HepG2 (cell line): ENCODE measurements around the gene SKIDA1. TPM values are rescaled to one million over a fixed set of nuclear protein-coding genes. Genes with fewer than 3 reads are reported as not detected.

Source experiments
- ATAC-seq: fragments of 200-7000 bp; cut with Tn5 transposase; 3 replicates; pipeline ENCODE4 v1.9.1; 2020; ENCODE audit warnings: mild to moderate bottlenecking, moderate library complexity
- BruUV-seq: library from RNA; stranded (reverse); fragments of 400-500 nt; replicated peaks from 2 replicates; lab custom pipeline; 2021; lab: Mats Ljungman, UMichigan
- CTCF ChIA-PET: fragments of 300-600 bp; formaldehyde crosslinking; extraction: SDS; loops from one replicate; lab custom pipeline; 2021; ENCODE audit warnings: low total read pairs, inconsistent platforms, low intra/inter-chr PET ratio; lab: Yijun Ruan, JAX
- POLR2A ChIA-PET: fragments of 350-600 bp; sonication (Branson Sonifier 250); formaldehyde crosslinking; loops from one replicate; lab custom pipeline; 2020; ENCODE audit warnings: antibody characterized with exemption, inconsistent platforms; lab: Yijun Ruan, JAX
- DNase-seq: peaks from one replicate; pipeline ENCODE4 v3.0.0-alpha.2; 2015; ENCODE audit warnings: low spot score
- FAIRE-seq: peaks from 3 replicates; lab custom pipeline; 2011; peaks lifted over from hg19 to GRCh38; lab: Jason Lieb, UNC
- H2AFZ ChIP-seq: one replicate; pipeline ENCODE4 v1.6.1; 2011; ENCODE audit warnings: low read length, inconsistent platforms
- H3K27ac ChIP-seq: fragments of 300-600 bp; 3 replicates; pipeline ENCODE4 v1.8.0; 2011; ENCODE audit warnings: mixed run types, mild to moderate bottlenecking, mixed read lengths, low read length, inconsistent platforms; ENCODE audit not compliant: insufficient read depth; ENCODE audit errors: extremely low read length
- H3K27me3 ChIP-seq, 2 experiments: fragments of 200-600 bp in 1 of 2; 2 replicates in 1 of 2; 3 replicates in 1 of 2; pipeline versions ENCODE4 v1.6.0 to v1.8.0; 2011; ENCODE audit warnings: low read length in 2 of 2, mild to moderate bottlenecking in 2 of 2, moderate library complexity in 2 of 2, inconsistent platforms in 1 of 2; ENCODE audit not compliant: insufficient read depth in 2 of 2, control insufficient read depth in 1 of 2
- H3K36me3 ChIP-seq, 2 experiments: fragments of 200-600 bp in 1 of 2; replicated peaks in 1 of 2; 2 replicates in 1 of 2; 3 replicates in 1 of 2; pipeline versions ENCODE4 v1.5.1 to v1.8.0; 2011; ENCODE audit warnings: low read length in 2 of 2, inconsistent platforms in 1 of 2; ENCODE audit not compliant: insufficient read depth in 2 of 2, control insufficient read depth in 1 of 2
- H3K4me1 ChIP-seq: 2 replicates; pipeline ENCODE4 v1.5.1; 2012; ENCODE audit warnings: low read length, inconsistent platforms; ENCODE audit not compliant: insufficient read depth
- H3K4me2 ChIP-seq: 2 replicates; pipeline ENCODE4 v1.6.0; 2011; ENCODE audit warnings: low read depth, low read length, inconsistent platforms
- H3K4me3 ChIP-seq, 3 experiments: fragments of 200-600 bp in 1 of 3; sonication (generic), shearing (Covaris generic) in 1 of 3; replicated peaks in 1 of 3; 2 replicates each; pipeline ENCODE4 v1.5.1; 2011 to 2016; ENCODE audit warnings: low read length in 3 of 3, inconsistent platforms in 2 of 3, low read depth in 2 of 3, mild to moderate bottlenecking in 2 of 3, control low read depth in 1 of 3, mixed read lengths in 1 of 3; ENCODE audit not compliant: insufficient read depth in 1 of 3
- H3K79me2 ChIP-seq: one replicate; pipeline ENCODE4 v1.6.1; 2011; ENCODE audit warnings: low read length, inconsistent platforms; ENCODE audit not compliant: insufficient read depth
- H3K9ac ChIP-seq: 2 replicates; pipeline ENCODE4 v1.6.0; 2011; ENCODE audit warnings: mild to moderate bottlenecking, low read depth, low read length, inconsistent platforms; ENCODE audit not compliant: insufficient read depth
- H3K9me3 ChIP-seq: 2 replicates; pipeline ENCODE4 v1.5.1; 2012; ENCODE audit warnings: mild to moderate bottlenecking, low read length
- H4K20me1 ChIP-seq: 2 replicates; pipeline ENCODE4 v1.6.0; 2011; ENCODE audit warnings: inconsistent platforms, mild to moderate bottlenecking, low read length, moderate library complexity; ENCODE audit not compliant: insufficient read depth
- CSRNP1 ChIP-seq: sonication (generic); formaldehyde crosslinking; IDR thresholded peaks from 2 replicates; pipeline ENCODE4 v1.8.1; 2023; ENCODE audit warnings: mild to moderate bottlenecking, missing genetic modification reagents
- ESRRA ChIP-seq: sonication (generic); formaldehyde crosslinking; IDR thresholded peaks from 2 replicates; pipeline ENCODE4 v1.5.1; 2020; ENCODE audit warnings: mild to moderate bottlenecking, low read depth, missing genetic modification reagents
- HES4 ChIP-seq: sonication (generic); formaldehyde crosslinking; IDR thresholded peaks from 2 replicates; pipeline ENCODE4 v1.9.0; 2021; ENCODE audit warnings: mild to moderate bottlenecking, missing genetic modification reagents, borderline replicate concordance
- HMGXB4 ChIP-seq, 2 experiments: sonication (generic) in 1 of 2; formaldehyde crosslinking in 1 of 2; IDR thresholded peaks; 2 replicates each; pipeline versions ENCODE4 v1.4.0 to v1.6.1; 2018 to 2020; ENCODE audit warnings: missing genetic modification reagents in 2 of 2, borderline replicate concordance in 1 of 2, low read depth in 1 of 2, mild to moderate bottlenecking in 1 of 2, missing biosample characterization in 1 of 2
- KDM1A ChIP-seq: IDR thresholded peaks from 2 replicates; pipeline ENCODE4 v1.6.1; 2016; ENCODE audit warnings: missing compliant biosample characterization
- KLF16 ChIP-seq, 2 experiments: sonication (generic) in 1 of 2; formaldehyde crosslinking in 1 of 2; IDR thresholded peaks; 2 replicates each; pipeline versions ENCODE4 v1.6.1 to v1.8.0; 2016 to 2023; ENCODE audit warnings: missing genetic modification reagents in 2 of 2, missing compliant biosample characterization in 1 of 2
- MEF2D ChIP-seq: sonication (generic); formaldehyde crosslinking; IDR thresholded peaks from 2 replicates; pipeline ENCODE4 v1.5.1; 2020; ENCODE audit warnings: mild to moderate bottlenecking, missing genetic modification reagents
- PHF8 ChIP-seq: sonication (generic); formaldehyde crosslinking; IDR thresholded peaks from 2 replicates; pipeline ENCODE4 v1.5.0; 2020; ENCODE audit warnings: missing genetic modification reagents
- RORA ChIP-seq: sonication (generic); formaldehyde crosslinking; IDR thresholded peaks from 2 replicates; pipeline ENCODE4 v1.5.0; 2020; ENCODE audit warnings: mild to moderate bottlenecking, missing genetic modification reagents, moderate library complexity
- ZNF350 ChIP-seq: sonication (generic); formaldehyde crosslinking; IDR thresholded peaks from 2 replicates; pipeline ENCODE4 v1.4.0; 2020; ENCODE audit warnings: mild to moderate bottlenecking, low read depth, missing genetic modification reagents, borderline replicate concordance
- WGBS: methylation state at CpG from one replicate; pipeline ENCODE4 v1.1.6; 2017; ENCODE audit warnings: low lambda C conversion rate; 5-methylcytosine and 5-hydroxymethylcytosine counted together
- in situ Hi-C: cut with HindIII; loops from 2 replicates; pipeline ENCODE4 v1.10.0; 2017; ENCODE audit warnings: low pct_unique_long_range_greater_than_20kb; ENCODE audit not compliant: extremely low pct_ligation_motif_present
- intact Hi-C: fragments of 100-400 bp; cut with micrococcal nuclease; formaldehyde crosslinking; loops from one replicate; pipeline ENCODE4 v1.10.0; 2022; ENCODE audit not compliant: unreplicated experiment
- polyA plus RNA-seq, 8 experiments: library from polyadenylated mRNA; depleted of rRNA in 3 of 8; stranded (reverse) in 7 of 8; unstranded in 1 of 8; fragments of >200 nt; fragmentation: Illumina TruSeq in 4 of 8; extraction: Trizol in 4 of 8; gene quantifications; 2 replicates each; pipeline versions ENCODE4 v1.2.1 to v1.2.3, GENCODE V29; 2011 to 2016; ENCODE audit warnings: low read depth in 4 of 8, missing spikeins in 1 of 8, mixed read lengths in 1 of 8; ENCODE audit not compliant: insufficient read depth in 1 of 8
- total RNA-seq, 5 experiments: library from RNA; depleted of rRNA; stranded (reverse); fragments of >200 nt; fragmentation: Illumina TruSeq; extraction: Trizol; gene quantifications; 2 replicates each; pipeline ENCODE4 v1.2.3, GENCODE V29; 2016; ENCODE audit warnings: low read depth in 1 of 5

The SKIDA1 gene
- total and polyA plus RNA-seq, 2 of the 13 experiments (the other 11 are each of a cell fraction or from before 2014, with no cell fraction given), result 0.73 to 1.5 TPM

GRCh38 chr10:21517134-21518031 is 8.1 kb downstream of the SKIDA1 start (continued):
- TF ChIP-seq KLF16 (CRISPR knock-in tag; IDR thresholded peaks at IDR 0.05), result no peak

- Histone ChIP-seq H3K9me3 (no peaks in the 10 kb centered on the region), H3K27me3 (no peaks in the 10 kb centered on the region; a peak in 1 of 5 replicates), H3K4me3 (peak overlapping the region; percentile 77 to 91 (median 80)), H2AFZ (no peak overlapping the region), H3K4me2 (peak overlapping the region; percentile 98), H3K27ac (peak overlapping the region; percentile 41), H3K9ac (peak overlapping the region; percentile 64), H3K79me2 (peaks cover 2% of the 10 kb centered on the region), H3K4me1 (peaks cover 71% of the 10 kb centered on the region), H4K20me1 (no peaks in the 10 kb centered on the region), H3K36me3 (no peaks in the 10 kb centered on the region)
- intact Hi-C loops, result loop anchor here (2.0 kb wide), 2 partner anchors 16 to 20 kb away; no protein-coding TSS in a partner anchor
- WGBS, result under 1% methylated on average over 53 of the region's 86 CpGs
- no peak for FAIRE-seq
- BruUV-seq, result no TSS peak
- ATAC-seq, result peak; percentile 77
- POLR2A ChIA-PET, result interaction anchor here (2.0 to 5.4 kb wide), 4 partner anchors 10 to 20 kb away, joined by 12 to 92 read pairs (median 56); partner anchors contain the start of gene SKIDA1
- CTCF ChIA-PET, result interaction anchor here (0.8 to 1.1 kb wide), 2 partner anchors 19 to 20 kb away, joined by 4 to 6 read pairs; no protein-coding TSS in a partner anchor
- in situ Hi-C loops, result loop anchor here (25.0 kb wide), 1 partner anchor 796 kb away; the partner anchor contains the start of genes BMI1 and COMMD3
- DNase-seq, result no peak
- TF ChIP-seq HES4 (CRISPR knock-in tag) (peak; percentile 44; the same call in 1 of the 2 replicates), KDM1A (CRISPR knock-in tag) (no peak), RORA (CRISPR knock-in tag) (no peak), HMGXB4 (CRISPR knock-in tag; IDR thresholded peaks at IDR 0.05; ENCODE audit: borderline replicate concordance in 1 of 2, low read depth in 1 of 2) (peak; percentile 18 to 57; a peak in 1 of 4 replicates), ESRRA (0 out of 2 replicates have a peak, but pooled peaks have one; percentile 12), ZNF350 (CRISPR knock-in tag) (peak; percentile 28; the same call in 1 of the 2 replicates), CSRNP1 (CRISPR knock-in tag) (peak; percentile 57; the same call in 1 of the 2 replicates), MEF2D (CRISPR knock-in tag) (peak; percentile 55; the same call in 1 of the 2 replicates), PHF8 (CRISPR knock-in tag) (0 out of 2 replicates have a peak, but pooled peaks have one; percentile 22)
Measured at GRCh38 chr10:21516242-21517131, 9.0 kb downstream of the SKIDA1 start.
